SU-DHL-6 (cell line): ENCODE data around the gene SVIL.
"Not testable (repeated sequence)": the region's sequence is repeated elsewhere in the genome, so short reads cannot be mapped to it uniquely, and the experiment has no call there.

ENCODE experiments used
- H2AFZ ChIP-seq: fragments of 200-600 bp; sonication (generic); 2 replicates; pipeline ENCODE4 v1.6.1; 2014; ENCODE audit warnings: low read depth, mild to moderate bottlenecking, moderate library complexity, mixed read lengths, antibody characterized with exemption, low read length; ENCODE audit not compliant: severe bottlenecking
- H3F3A ChIP-seq: fragments of 200-600 bp; shearing (Covaris generic); 2 replicates; pipeline ENCODE4 v1.6.0; 2016; ENCODE audit warnings: antibody characterized with exemption, mild to moderate bottlenecking; ENCODE audit not compliant: insufficient read depth
- H3K27ac ChIP-seq: fragments of 200-600 bp; sonication (generic); 2 replicates; pipeline ENCODE4 v1.5.1; 2016; ENCODE audit warnings: low read depth, mild to moderate bottlenecking, low read length, moderate library complexity, mixed read lengths
- H3K27me3 ChIP-seq: fragments of 200-600 bp; sonication (generic), shearing (Covaris generic); 2 replicates; pipeline ENCODE4 v1.6.0; 2014; ENCODE audit warnings: mild to moderate bottlenecking, low read length
- H3K36me3 ChIP-seq: fragments of 200-600 bp; sonication (generic); 2 replicates; pipeline ENCODE4 v1.6.1; 2014; ENCODE audit warnings: mild to moderate bottlenecking, low read length, mixed read lengths
- H3K4me2 ChIP-seq: fragments of 300-600, 200-600 bp; shearing (Covaris generic), sonication (generic); 2 replicates; pipeline ENCODE4 v1.6.0; 2014; ENCODE audit warnings: low read length, low read depth, mild to moderate bottlenecking; ENCODE audit not compliant: poor library complexity, severe bottlenecking
- H3K4me3 ChIP-seq: fragments of 200-600 bp; sonication (generic); 2 replicates; pipeline ENCODE4 v1.5.1; 2014; ENCODE audit warnings: antibody characterized with exemption, low read length, mild to moderate bottlenecking, mixed read lengths; ENCODE audit not compliant: insufficient read depth, poor library complexity, severe bottlenecking
- H3K79me2 ChIP-seq: fragments of 200-600 bp; sonication (generic); 2 replicates; pipeline ENCODE4 v1.6.1; 2014; ENCODE audit warnings: mild to moderate bottlenecking, low read length, moderate library complexity; ENCODE audit not compliant: insufficient read depth
- H3K9ac ChIP-seq: fragments of 200-600 bp; sonication (generic); 2 replicates; pipeline ENCODE4 v1.7.0; 2014; ENCODE audit warnings: mild to moderate bottlenecking, low read length
- H3K9me2 ChIP-seq: fragments of 200-600 bp; sonication (generic); replicated peaks from 2 replicates; pipeline ENCODE4 v1.6.1; 2014; ENCODE audit warnings: low read length; ENCODE audit not compliant: insufficient read depth
- H3K9me3 ChIP-seq: fragments of 200-600 bp; sonication (generic); 2 replicates; pipeline ENCODE4 v1.6.1; 2014; ENCODE audit warnings: low read length, mixed read lengths; ENCODE audit not compliant: insufficient read depth
- H4K20me1 ChIP-seq: fragments of 200-600 bp; sonication (generic); 2 replicates; pipeline ENCODE4 v1.6.1; 2014; ENCODE audit warnings: low read depth, mild to moderate bottlenecking, antibody characterized with exemption, low read length, moderate library complexity, mixed read lengths
- EZH2phosphoT487 ChIP-seq: fragments of 200-600 bp; sonication (generic), shearing (Covaris generic); conservative IDR thresholded peaks from 2 replicates; pipeline ENCODE4 v1.6.1; 2018; ENCODE audit warnings: mild to moderate bottlenecking, antibody characterized with exemption, low read length, moderate library complexity, mixed read lengths
- TF ChIP-seq, protein P1 (sequence below): fragments of 200-600 bp; sonication (generic); IDR thresholded peaks from one replicate; pipeline ENCODE4 v1.5.1; 2017; ENCODE audit warnings: antibody characterized with exemption, mild to moderate bottlenecking, low read length, moderate library complexity; ENCODE audit not compliant: insufficient read depth, poor library complexity, severe bottlenecking

The SVIL gene

GRCh38 chr10:29607576-29607975, 27.2 kb downstream of the SVIL start:
- no peak overlapping the region for H3K4me3 ChIP-seq
- no peaks in the 10 kb centered on the region for H3K36me3 ChIP-seq
- H2AFZ ChIP-seq, result no peak overlapping the region
- H3K9me2 ChIP-seq, result no peaks in the 10 kb centered on the region
- H3K27ac ChIP-seq, result no peak overlapping the region
- H3K79me2 ChIP-seq, result no peaks in the 10 kb centered on the region
- H3F3A ChIP-seq, result no peaks in the 10 kb centered on the region
- no peak overlapping the region for H3K9ac ChIP-seq
- no peak for TF ChIP-seq EZH2phosphoT487
- TF ChIP-seq, protein P1, sequence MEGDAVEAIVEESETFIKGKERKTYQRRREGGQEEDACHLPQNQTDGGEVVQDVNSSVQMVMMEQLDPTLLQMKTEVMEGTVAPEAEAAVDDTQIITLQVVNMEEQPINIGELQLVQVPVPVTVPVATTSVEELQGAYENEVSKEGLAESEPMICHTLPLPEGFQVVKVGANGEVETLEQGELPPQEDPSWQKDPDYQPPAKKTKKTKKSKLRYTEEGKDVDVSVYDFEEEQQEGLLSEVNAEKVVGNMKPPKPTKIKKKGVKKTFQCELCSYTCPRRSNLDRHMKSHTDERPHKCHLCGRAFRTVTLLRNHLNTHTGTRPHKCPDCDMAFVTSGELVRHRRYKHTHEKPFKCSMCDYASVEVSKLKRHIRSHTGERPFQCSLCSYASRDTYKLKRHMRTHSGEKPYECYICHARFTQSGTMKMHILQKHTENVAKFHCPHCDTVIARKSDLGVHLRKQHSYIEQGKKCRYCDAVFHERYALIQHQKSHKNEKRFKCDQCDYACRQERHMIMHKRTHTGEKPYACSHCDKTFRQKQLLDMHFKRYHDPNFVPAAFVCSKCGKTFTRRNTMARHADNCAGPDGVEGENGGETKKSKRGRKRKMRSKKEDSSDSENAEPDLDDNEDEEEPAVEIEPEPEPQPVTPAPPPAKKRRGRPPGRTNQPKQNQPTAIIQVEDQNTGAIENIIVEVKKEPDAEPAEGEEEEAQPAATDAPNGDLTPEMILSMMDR, result no peak
- H3K4me2 ChIP-seq, result no peak overlapping the region
- H3K27me3 ChIP-seq, result no peaks in the 10 kb centered on the region
- H3K9me3 ChIP-seq, result peaks cover 9% of the 10 kb centered on the region; the same call in 1 of the 2 replicates
- H4K20me1 ChIP-seq, result no peaks in the 10 kb centered on the region

DNA sequence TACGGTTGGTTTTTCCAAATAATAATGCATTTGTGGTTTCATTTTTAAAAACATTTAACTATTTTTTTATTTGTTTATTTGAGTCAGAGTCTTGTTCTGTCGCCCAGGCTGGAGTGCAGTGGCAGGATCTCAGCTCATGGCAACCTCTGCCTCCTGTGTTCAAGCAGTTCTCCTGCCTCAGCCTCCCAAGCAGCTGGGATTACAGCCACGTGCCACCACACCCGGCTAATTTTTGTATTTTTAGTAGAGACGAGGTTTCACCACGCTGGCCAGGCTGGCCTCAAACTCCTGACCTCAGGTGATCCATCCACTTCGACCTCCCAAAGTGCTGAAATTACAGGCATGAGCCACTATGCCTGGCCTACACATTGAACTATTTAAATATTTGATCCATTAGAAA, 28.1 kb downstream of the SVIL start:
- H3K9me3 ChIP-seq, H3K4me3 ChIP-seq, H3K36me3 ChIP-seq, H3K9me2 ChIP-seq, H3K4me2 ChIP-seq, H3K79me2 ChIP-seq, H3K9ac ChIP-seq, H3K27me3 ChIP-seq, H4K20me1 ChIP-seq, H3F3A ChIP-seq, H3K27ac ChIP-seq, H2AFZ ChIP-seq: not testable (repeated sequence)

DNA sequence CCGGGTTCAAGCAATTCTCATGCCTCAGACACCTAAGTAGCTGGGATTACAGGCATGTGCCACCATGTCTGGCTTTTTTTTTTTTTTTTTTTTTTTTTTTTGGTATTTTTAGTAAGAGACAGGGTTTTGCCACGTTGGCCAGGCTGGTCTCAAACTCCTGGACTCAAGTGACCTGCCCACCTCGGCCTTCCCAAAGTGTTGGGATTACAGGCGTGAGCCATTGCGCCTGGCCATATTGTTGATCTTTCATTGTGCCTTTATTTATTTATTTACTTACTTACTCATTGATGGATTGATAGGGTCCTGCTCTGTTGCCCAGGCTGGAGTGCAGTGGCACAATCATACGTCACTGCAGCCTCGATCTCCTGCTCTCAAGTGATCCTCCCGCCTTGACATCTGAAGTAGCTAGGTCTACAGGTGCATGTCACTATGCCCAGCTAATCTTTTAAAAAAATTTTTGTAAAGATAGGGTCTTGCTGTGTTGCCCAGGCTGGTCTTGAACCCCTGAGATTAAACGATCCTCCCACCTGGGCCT, 30.4 kb downstream of the SVIL start:
- no peaks in the 10 kb centered on the region for H3K27me3 ChIP-seq
- TF ChIP-seq, protein P1, result no peak
- TF ChIP-seq EZH2phosphoT487, result no peak
- no peak overlapping the region for H3K4me3 ChIP-seq
- no peak overlapping the region for H3K27ac ChIP-seq
- H3F3A ChIP-seq, result no peaks in the 10 kb centered on the region
- no peaks in the 10 kb centered on the region for H3K79me2 ChIP-seq
- H3K36me3 ChIP-seq, result no peaks in the 10 kb centered on the region
- peaks cover 9% of the 10 kb centered on the region; the same call in 1 of the 2 replicates for H3K9me3 ChIP-seq
- no peaks in the 10 kb centered on the region for H3K9me2 ChIP-seq
- no peak overlapping the region for H3K9ac ChIP-seq
- no peaks in the 10 kb centered on the region for H4K20me1 ChIP-seq
- no peak overlapping the region for H3K4me2 ChIP-seq
- H2AFZ ChIP-seq, result no peak overlapping the region

DNA sequence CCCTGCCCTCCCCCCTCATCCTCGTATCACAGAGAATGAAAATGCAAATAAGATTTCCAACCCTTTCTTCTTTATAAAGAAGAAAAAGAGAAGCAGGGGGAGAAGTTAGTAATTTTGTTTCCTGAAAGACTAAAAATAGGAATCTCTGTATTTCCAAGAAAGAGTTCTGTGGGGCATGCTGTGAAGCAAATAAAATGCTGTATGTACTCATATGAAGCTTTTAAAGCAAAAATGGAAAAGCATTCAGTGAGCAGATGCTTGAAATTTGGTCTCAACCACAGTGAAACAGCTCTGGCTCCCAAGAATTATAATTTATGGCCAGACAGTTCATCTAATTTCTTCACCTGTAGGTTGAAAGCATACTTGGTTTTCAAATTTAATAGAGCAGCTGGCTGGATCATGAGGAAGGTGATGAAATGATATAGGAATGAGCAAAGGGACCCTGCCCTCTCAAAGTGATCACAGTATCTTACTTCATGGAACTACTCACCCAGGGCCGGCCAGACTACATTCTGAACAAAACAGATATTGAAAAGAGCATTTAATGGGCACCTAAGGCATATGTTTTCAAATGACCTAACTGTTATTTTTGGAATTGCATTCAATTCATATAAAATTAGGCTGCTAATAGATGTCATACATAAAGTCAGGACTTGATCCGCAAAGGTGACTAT, 31.4 kb downstream of the SVIL start:
- H3K9ac ChIP-seq, result no peak overlapping the region
- no peaks in the 10 kb centered on the region for H3K27me3 ChIP-seq
- no peak overlapping the region for H3K4me3 ChIP-seq
- no peak overlapping the region for H3K27ac ChIP-seq
- H2AFZ ChIP-seq, result no peak overlapping the region
- no peaks in the 10 kb centered on the region for H3K36me3 ChIP-seq
- H3K9me2 ChIP-seq, result no peaks in the 10 kb centered on the region
- H3K4me2 ChIP-seq, result no peak overlapping the region
- H3K9me3 ChIP-seq, result no peaks in the 10 kb centered on the region
- H4K20me1 ChIP-seq, result no peaks in the 10 kb centered on the region
- no peak for TF ChIP-seq EZH2phosphoT487
- TF ChIP-seq, protein P1, result no peak
- no peaks in the 10 kb centered on the region for H3F3A ChIP-seq
- H3K79me2 ChIP-seq, result no peaks in the 10 kb centered on the region
